Measurements from ENCODE around the gene SOX6. TPM values are rescaled to one million over a fixed set of nuclear protein-coding genes. Genes with fewer than 3 reads are reported as not detected.

SOX6 gene
- total and polyA plus RNA-seq, 2 of the 13 experiments (the other 11 are each of a cell fraction or from before 2014, with no cell fraction given), result 2.6 to 11.2 TPM

GRCh38 chr11:15937601-15938120 is 418.7 kb downstream of the SOX6 start:
- no TSS peak for BruUV-seq (replicated peaks)
- WGBS (ENCODE audit: low lambda C conversion rate), result 0% methylated on average over 2 of the region's 12 CpGs

GRCh38 chr11:15936011-15936410 is 420.3 kb downstream of the SOX6 start:
- Histone ChIP-seq H3K27ac (ENCODE audit: extremely low read length, insufficient read depth, low read length) (no peak overlapping the region), H3K9me3 (ENCODE audit: low read length) (no peaks in the 10 kb centered on the region), H2AFZ (ENCODE audit: low read length) (no peak overlapping the region), H3K79me2 (ENCODE audit: insufficient read depth, low read length) (no peaks in the 10 kb centered on the region), H3K4me1 (ENCODE audit: insufficient read depth, low read length) (no peaks in the 10 kb centered on the region; the same call in 1 of the 2 replicates), H3K27me3 (ENCODE audit: control insufficient read depth in 1 of 2, insufficient read depth in 2 of 2, low read length in 2 of 2) (peaks cover 0 to 11% of the 10 kb centered on the region in 2 experiments; a peak in 2 of 5 replicates), H4K20me1 (ENCODE audit: insufficient read depth, low read length) (no peaks in the 10 kb centered on the region), H3K9ac (ENCODE audit: insufficient read depth, low read depth, low read length) (no peak overlapping the region), H3K36me3 (replicated peaks in 1 of 2; ENCODE audit: control insufficient read depth in 1 of 2, insufficient read depth in 2 of 2, low read length in 2 of 2) (no peaks in the 10 kb centered on the region), H3K4me3 (replicated peaks in 1 of 3; ENCODE audit: insufficient read depth in 1 of 3, low read depth in 2 of 3, low read length in 3 of 3) (no peak overlapping the region), H3K4me2 (ENCODE audit: low read depth, low read length) (no peak overlapping the region)
- no CpG with 5 or more reads among the region's 2 CpGs for WGBS (ENCODE audit: low lambda C conversion rate)
- in situ Hi-C loops (cut with HindIII; ENCODE audit: extremely low pct_ligation_motif_present, low pct_unique_long_range_greater_than_20kb), result no loop called here
- TF ChIP-seq SP1 (IDR thresholded peaks at IDR 0.05) (no peak), SP1 (CRISPR knock-in tag; IDR thresholded peaks at IDR 0.05) (no peak), NR3C1 (CRISPR knock-in tag; IDR thresholded peaks at IDR 0.05) (no peak), NR1H2 (CRISPR knock-in tag; IDR thresholded peaks at IDR 0.05; ENCODE audit: borderline replicate concordance, low read depth) (no peak), ZNF333 (CRISPR knock-in tag; IDR thresholded peaks at IDR 0.05; ENCODE audit: borderline replicate concordance) (no peak), ZNF598 (CRISPR knock-in tag; IDR thresholded peaks at IDR 0.05; ENCODE audit: borderline replicate concordance) (no peak), HES4 (CRISPR knock-in tag; IDR thresholded peaks at IDR 0.05; ENCODE audit: borderline replicate concordance) (no peak), ZNF431 (CRISPR knock-in tag; IDR thresholded peaks at IDR 0.05; ENCODE audit: borderline replicate concordance, low read depth) (no peak), HMG20B (CRISPR knock-in tag; conservative IDR thresholded peaks at IDR 0.05) (no peak), MATR3 (CRISPR knock-in tag; IDR thresholded peaks at IDR 0.05) (no peak), ESRRA (CRISPR knock-in tag; IDR thresholded peaks at IDR 0.05; ENCODE audit: low read depth) (no peak), ZNF205 (CRISPR knock-in tag; IDR thresholded peaks at IDR 0.05) (no peak), ZNF790 (CRISPR knock-in tag; IDR thresholded peaks at IDR 0.05; ENCODE audit: borderline replicate concordance) (no peak), NFIB (CRISPR knock-in tag; IDR thresholded peaks at IDR 0.05; ENCODE audit: borderline replicate concordance) (no peak), ARID5B (CRISPR knock-in tag; IDR thresholded peaks at IDR 0.05) (no peak), NAIF1 (CRISPR knock-in tag; IDR thresholded peaks at IDR 0.05; ENCODE audit: borderline replicate concordance) (no peak)
- no peak for DNase-seq (ENCODE audit: low spot score)
- ChIA-PET POLR2A (no interaction called here), CTCF (ENCODE audit: low intra/inter-chr PET ratio, low total read pairs) (no interaction called here)
- no TSS peak for BruUV-seq (replicated peaks)
- intact Hi-C loops (cut with micrococcal nuclease; ENCODE audit: unreplicated experiment), result no loop called here
- no peak for FAIRE-seq
- no peak for ATAC-seq

More at GRCh38 chr11:15937601-15938120, 418.7 kb downstream of the SOX6 start:
- Histone ChIP-seq H3K36me3 (replicated peaks in 1 of 2; ENCODE audit: control insufficient read depth in 1 of 2, insufficient read depth in 2 of 2, low read length in 2 of 2) (no peaks in the 10 kb centered on the region), H2AFZ (ENCODE audit: low read length) (no peak overlapping the region), H3K9me3 (ENCODE audit: low read length) (no peaks in the 10 kb centered on the region), H3K4me3 (replicated peaks in 1 of 3; ENCODE audit: insufficient read depth in 1 of 3, low read depth in 2 of 3, low read length in 3 of 3) (no peak overlapping the region), H3K27ac (ENCODE audit: extremely low read length, insufficient read depth, low read length) (no peak overlapping the region), H3K79me2 (ENCODE audit: insufficient read depth, low read length) (no peaks in the 10 kb centered on the region), H3K4me1 (ENCODE audit: insufficient read depth, low read length) (no peaks in the 10 kb centered on the region; the same call in 1 of the 2 replicates), H3K4me2 (ENCODE audit: low read depth, low read length) (no peak overlapping the region), H3K9ac (ENCODE audit: insufficient read depth, low read depth, low read length) (no peak overlapping the region), H3K27me3 (ENCODE audit: control insufficient read depth in 1 of 2, insufficient read depth in 2 of 2, low read length in 2 of 2) (peaks cover 0 to 11% of the 10 kb centered on the region in 2 experiments; a peak in 3 of 5 replicates), H4K20me1 (ENCODE audit: insufficient read depth, low read length) (no peaks in the 10 kb centered on the region)
- TF ChIP-seq ZNF24 (IDR thresholded peaks at IDR 0.05) (no peak), STAG1 (CRISPR knock-in tag; IDR thresholded peaks at IDR 0.05) (0 out of 2 replicates have a peak, but pooled peaks have one; percentile 5)
- in situ Hi-C loops (cut with HindIII; ENCODE audit: extremely low pct_ligation_motif_present, low pct_unique_long_range_greater_than_20kb), result no loop called here
- no peak for DNase-seq (ENCODE audit: low spot score)
- intact Hi-C loops (cut with micrococcal nuclease; ENCODE audit: unreplicated experiment), result no loop called here
- ChIA-PET CTCF (ENCODE audit: low intra/inter-chr PET ratio, low total read pairs) (no interaction called here), POLR2A (no interaction called here)
- FAIRE-seq, result no peak
- ATAC-seq, result no peak
